H1 (cell line): ENCODE measurements around the gene CDON. TPM values are rescaled to one million over a fixed set of nuclear protein-coding genes. Genes with fewer than 3 reads are reported as not detected.

Experiments used
- CTCF ChIA-PET: fragments of 300-600 bp; sonication (Branson Sonifier 250); formaldehyde crosslinking; loops from one replicate; lab custom pipeline; 2021; ENCODE audit not compliant: partially characterized antibody; lab: Charles Lee
- POLR2A ChIA-PET: fragments of 300-600 bp; sonication (Branson Sonifier 250); formaldehyde crosslinking; loops from one replicate; lab custom pipeline; 2021; ENCODE audit warnings: inconsistent platforms; ENCODE audit not compliant: partially characterized antibody; lab: Charles Lee
- DNase-seq, 2 experiments: peaks; one replicate each; pipeline versions ENCODE4 v3.0.0 to v3.0.0-alpha.2; 2010 to 2022; ENCODE audit warnings: low spot score in 2 of 2, low read depth in 1 of 2, mixed read lengths in 1 of 2
- FAIRE-seq: peaks from 2 replicates; lab custom pipeline; 2011; peaks lifted over from hg19 to GRCh38; lab: Jason Lieb, UNC
- H2AFZ ChIP-seq: 2 replicates; pipeline ENCODE4 v1.8.1; 2012; ENCODE audit warnings: low read length, inconsistent platforms
- H2AK5ac ChIP-seq: 2 replicates; pipeline ENCODE4 v1.6.1; 2013; ENCODE audit warnings: low read depth, low read length
- H2BK120ac ChIP-seq: replicated peaks from 2 replicates; pipeline ENCODE3; 2013; ENCODE audit warnings: low read depth, low read length, inconsistent platforms
- H2BK12ac ChIP-seq: 2 replicates; pipeline ENCODE4 v1.6.1; 2013; ENCODE audit warnings: low read depth, low read length
- H2BK15ac ChIP-seq: 2 replicates; pipeline ENCODE4 v1.6.1; 2013; ENCODE audit warnings: low read length
- H2BK20ac ChIP-seq: 2 replicates; pipeline ENCODE4 v1.6.1; 2013; ENCODE audit warnings: low read length
- H2BK5ac ChIP-seq: 2 replicates; pipeline ENCODE4 v1.6.1; 2013; ENCODE audit warnings: low read depth, low read length
- H3K14ac ChIP-seq: 2 replicates; pipeline ENCODE4 v1.6.1; 2013; ENCODE audit warnings: inconsistent platforms; ENCODE audit not compliant: insufficient read length
- H3K18ac ChIP-seq: 2 replicates; pipeline ENCODE4 v1.6.1; 2013; ENCODE audit warnings: low read length; ENCODE audit errors: extremely low read depth
- H3K23ac ChIP-seq: 2 replicates; pipeline ENCODE4 v1.6.1; 2013; ENCODE audit warnings: inconsistent platforms; ENCODE audit not compliant: insufficient read length
- H3K23me2 ChIP-seq: 2 replicates; pipeline ENCODE4 v1.6.1; 2013; ENCODE audit warnings: low read depth, low read length
- H3K27ac ChIP-seq: 2 replicates; pipeline ENCODE4 v1.6.1; 2011; ENCODE audit warnings: low read depth, low read length, inconsistent platforms
- H3K27me3 ChIP-seq, 4 experiments: replicated peaks in 1 of 4; 1 replicate in 1 of 4; 2 replicates in 3 of 4; pipeline versions ENCODE4 v1.6.1 to v1.8.1; 2011 to 2013; ENCODE audit warnings: low read length in 3 of 4, mild to moderate bottlenecking in 3 of 4, inconsistent platforms in 2 of 4, mixed read lengths in 2 of 4, moderate library complexity in 1 of 4; ENCODE audit not compliant: control insufficient read depth in 3 of 4, insufficient read depth in 3 of 4; ENCODE audit errors: extremely low read depth in 1 of 4
- H3K36me3 ChIP-seq, 4 experiments: 2 replicates each; pipeline versions ENCODE4 v1.6.1 to v1.8.1; 2011 to 2013; ENCODE audit warnings: mild to moderate bottlenecking in 4 of 4, low read length in 3 of 4, moderate library complexity in 2 of 4, control low read depth in 1 of 4, inconsistent platforms in 1 of 4; ENCODE audit not compliant: insufficient read depth in 4 of 4, control insufficient read depth in 2 of 4
- H3K4ac ChIP-seq: replicated peaks from 2 replicates; pipeline ENCODE3; 2013; ENCODE audit warnings: low read length, low read depth, mixed read lengths, inconsistent platforms; ENCODE audit not compliant: insufficient read length
- H3K4me1 ChIP-seq, 4 experiments: replicated peaks in 1 of 4; 1 replicate in 1 of 4; 2 replicates in 3 of 4; pipeline versions ENCODE4 v1.6.1 to v1.8.1; 2011 to 2013; ENCODE audit warnings: low read length in 3 of 4, inconsistent platforms in 2 of 4, mixed read lengths in 1 of 4; ENCODE audit not compliant: insufficient read depth in 4 of 4, control insufficient read depth in 3 of 4
- H3K4me2 ChIP-seq, 2 experiments: 2 replicates each; pipeline versions ENCODE4 v1.6.1 to v1.8.1; 2011 to 2013; ENCODE audit warnings: low read depth in 2 of 2, low read length in 2 of 2, control low read depth in 1 of 2, inconsistent platforms in 1 of 2, mild to moderate bottlenecking in 1 of 2; ENCODE audit not compliant: insufficient read depth in 1 of 2
- H3K4me3 ChIP-seq, 4 experiments: fragments of 200-600, 300-600 bp in 1 of 4; sonication (generic), shearing (Covaris generic), sonication (Bioruptor Twin) in 1 of 4; 2 replicates each; pipeline versions ENCODE4 v1.5.1 to v1.8.1; 2011 to 2016; ENCODE audit warnings: low read length in 4 of 4, low read depth in 3 of 4, control low read depth in 2 of 4, inconsistent platforms in 2 of 4, mild to moderate bottlenecking in 2 of 4, mixed read lengths in 1 of 4, moderate library complexity in 1 of 4; ENCODE audit not compliant: insufficient read depth in 2 of 4; ENCODE audit errors: extremely low read depth in 1 of 4
- H3K56ac ChIP-seq: replicated peaks from 2 replicates; pipeline ENCODE3; 2013; ENCODE audit warnings: low read depth, mild to moderate bottlenecking, mixed read lengths, low read length, inconsistent platforms; ENCODE audit not compliant: insufficient read length
- H3K79me1 ChIP-seq: 2 replicates; pipeline ENCODE4 v1.6.1; 2013; ENCODE audit warnings: low read depth, low read length, control low read depth
- H3K79me2 ChIP-seq, 2 experiments: 2 replicates each; pipeline versions ENCODE4 v1.6.1 to v1.8.1; 2012 to 2013; ENCODE audit warnings: low read length in 2 of 2, mild to moderate bottlenecking in 2 of 2, inconsistent platforms in 1 of 2; ENCODE audit not compliant: insufficient read depth in 2 of 2, control insufficient read depth in 1 of 2
- H3K9ac ChIP-seq, 4 experiments: replicated peaks in 1 of 4; 1 replicate in 1 of 4; 2 replicates in 3 of 4; pipeline versions ENCODE4 v1.6.1 to v1.8.1; 2011 to 2013; ENCODE audit warnings: low read depth in 3 of 4, low read length in 3 of 4, control low read depth in 2 of 4, mild to moderate bottlenecking in 2 of 4, moderate library complexity in 2 of 4, inconsistent platforms in 1 of 4; ENCODE audit errors: extremely low read depth in 1 of 4
- H3K9me3 ChIP-seq, 2 experiments: 2 replicates each; pipeline versions ENCODE4 v1.6.1 to v1.8.1; 2012 to 2013; ENCODE audit warnings: mild to moderate bottlenecking in 2 of 2, moderate library complexity in 2 of 2, control low read depth in 1 of 2, inconsistent platforms in 1 of 2, low read depth in 1 of 2, low read length in 1 of 2, mixed read lengths in 1 of 2; ENCODE audit not compliant: insufficient read depth in 2 of 2
- H4K20me1 ChIP-seq, 2 experiments: replicated peaks in 1 of 2; 2 replicates each; pipeline versions ENCODE3 to v1.8.1; 2011 to 2013; ENCODE audit warnings: inconsistent platforms in 2 of 2, low read length in 2 of 2, mild to moderate bottlenecking in 1 of 2; ENCODE audit not compliant: insufficient read depth in 2 of 2, control insufficient read depth in 1 of 2
- H4K5ac ChIP-seq: 2 replicates; pipeline ENCODE4 v1.6.1; 2013; ENCODE audit warnings: low read length, low read depth, mixed read lengths, inconsistent platforms; ENCODE audit not compliant: insufficient read length
- H4K8ac ChIP-seq: 2 replicates; pipeline ENCODE4 v1.8.0; 2013; ENCODE audit warnings: mild to moderate bottlenecking, moderate library complexity, low read length, inconsistent platforms; ENCODE audit not compliant: insufficient read depth; ENCODE audit errors: extremely low read depth
- H4K91ac ChIP-seq: replicated peaks from 2 replicates; pipeline ENCODE3; 2013; ENCODE audit warnings: low read length, mixed read lengths, inconsistent platforms; ENCODE audit not compliant: insufficient read length
- CBX8 ChIP-seq: fragments of 300-800, 300-1000 bp; sonication (generic); IDR thresholded peaks from 2 replicates; pipeline ENCODE4 v1.7.1; 2016; ENCODE audit warnings: low read depth, low read length, borderline replicate concordance
- CEBPB ChIP-seq: IDR thresholded peaks from 2 replicates; pipeline ENCODE4 v1.6.1; 2012; ENCODE audit warnings: low read depth, low read length
- GABPA ChIP-seq: IDR thresholded peaks from 2 replicates; pipeline ENCODE4 v1.6.1; 2011; ENCODE audit warnings: mild to moderate bottlenecking, low read length, moderate library complexity, borderline replicate concordance; ENCODE audit not compliant: insufficient read depth
- GTF2F1 ChIP-seq: IDR thresholded peaks from 2 replicates; pipeline ENCODE4 v1.6.1; 2012; ENCODE audit warnings: low read depth, low read length, improper control_type of control experiment, borderline replicate concordance
- HDAC2 ChIP-seq, 2 experiments: fragments of 300-600 bp in 1 of 2; sonication (generic) in 1 of 2; IDR thresholded peaks; 2 replicates each; pipeline ENCODE4 v1.6.1; 2011 to 2012; ENCODE audit warnings: low read depth in 2 of 2, low read length in 2 of 2, mild to moderate bottlenecking in 2 of 2, moderate library complexity in 2 of 2, borderline replicate concordance in 1 of 2, inconsistent platforms in 1 of 2
- HDAC6 ChIP-seq: IDR thresholded peaks from one replicate; pipeline ENCODE4 v1.7.1; 2012; ENCODE audit warnings: low read depth, mild to moderate bottlenecking, inconsistent platforms, low read length, moderate library complexity
- NANOG ChIP-seq: IDR thresholded peaks from 2 replicates; pipeline ENCODE4 v1.6.1; 2011; ENCODE audit warnings: low read length, low read depth, mild to moderate bottlenecking, inconsistent platforms; ENCODE audit not compliant: insufficient read depth, poor library complexity, severe bottlenecking
- RXRA ChIP-seq: IDR thresholded peaks from 2 replicates; pipeline ENCODE4 v1.6.1; 2011; ENCODE audit warnings: low read depth, mild to moderate bottlenecking, low read length, moderate library complexity; ENCODE audit not compliant: insufficient read depth
- ZNF274 ChIP-seq: IDR thresholded peaks from 2 replicates; pipeline ENCODE4 v1.7.0; 2012; ENCODE audit warnings: low read length, borderline replicate concordance; ENCODE audit errors: extremely low read depth
- WGBS, 2 experiments: shearing (Covaris generic) in 1 of 2; methylation state at CpG; one replicate each; pipeline versions ENCODE4 v1.1.6 to v1.1.7; 2013 to 2015; ENCODE audit warnings: low lambda C conversion rate in 2 of 2, mixed read lengths in 2 of 2, inconsistent platforms in 1 of 2, low coverage in 1 of 2, missing lambda C conversion rate in 1 of 2; ENCODE audit not compliant: insufficient replicate concordance in 2 of 2, insufficient coverage in 1 of 2, insufficient read length in 1 of 2; ENCODE audit errors: extremely low coverage in 1 of 2, missing lambda C conversion rate in 1 of 2; 5-methylcytosine and 5-hydroxymethylcytosine counted together
- polyA plus RNA-seq, 7 experiments: library from polyadenylated mRNA; depleted of rRNA in 3 of 7; stranded (reverse) in 5 of 7; unstranded in 2 of 7; fragments of >200 nt in 5 of 7; fragments of 200-250 nt in 2 of 7; gene quantifications; 1 replicate in 5 of 7; 2 replicates in 1 of 7; 4 replicates in 1 of 7; pipeline versions ENCODE4 v1.2.1 to v1.2.3, GENCODE V29; 2011 to 2013; ENCODE audit warnings: missing spikeins in 2 of 7, mixed read lengths in 2 of 7
- total RNA-seq: library from RNA; stranded (reverse); fragmentation: NEBNext Ultra II Directional; extraction: Animal tissue kit (Norgen Biotek cat#: 25700); gene quantifications from 2 replicates; pipeline ENCODE4 v1.2.1, GENCODE V29; 2021

The CDON gene
- total and polyA plus RNA-seq, 2 of the 8 experiments (the other 6 are each of a cell fraction or from before 2014, with no cell fraction given): 11.0 to 32.5 TPM

DNA sequence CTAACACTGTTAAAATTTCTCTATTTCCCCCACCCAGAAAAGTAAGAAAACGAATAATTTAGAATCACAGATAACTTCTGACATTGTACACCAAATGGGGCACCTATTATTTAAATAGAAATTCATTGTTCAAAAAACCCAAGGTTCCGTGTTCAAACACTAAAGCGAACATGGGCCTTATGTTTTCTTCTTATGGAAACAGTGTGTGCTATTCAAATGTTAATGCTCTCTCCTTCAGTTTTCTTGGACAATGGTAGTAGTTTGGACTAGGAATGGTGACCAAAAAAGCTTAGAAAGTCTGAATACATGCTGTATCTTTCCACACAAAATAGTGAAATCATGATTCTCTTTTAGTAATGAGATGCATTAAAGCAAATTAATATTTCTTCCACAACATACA lies 83.2 kb downstream of the CDON start:
- no peaks in the 10 kb centered on the region for H3K27me3 ChIP-seq
- peaks cover 0 to 17% (median 5%) of the 10 kb centered on the region in 4 experiments; a peak in 5 of 8 replicates for H3K36me3 ChIP-seq
- POLR2A ChIA-PET: no interaction called here
- no peak overlapping the region for H2AK5ac ChIP-seq
- H3K23ac ChIP-seq: no peak overlapping the region
- no peaks in the 10 kb centered on the region for H3K23me2 ChIP-seq
- H2BK12ac ChIP-seq: no peak overlapping the region
- H3K14ac ChIP-seq: no peak overlapping the region
- no peak overlapping the region for H2AFZ ChIP-seq
- no peaks in the 10 kb centered on the region for H4K20me1 ChIP-seq
- 84% methylated on average over 3 of the region's 3 CpGs; no CpG with 5 or more reads in 1 of the 2 experiments for WGBS, 2 experiments
- no peak overlapping the region for H2BK120ac ChIP-seq
- H3K9ac ChIP-seq: no peak overlapping the region
- no peak overlapping the region for H3K4me2 ChIP-seq
- H3K56ac ChIP-seq: no peak overlapping the region
- no peak overlapping the region for H2BK20ac ChIP-seq
- no peak overlapping the region for H3K4ac ChIP-seq
- H3K4me1 ChIP-seq: peaks cover 0 to 3% (median 0%) of the 10 kb centered on the region in 4 experiments; a peak in 2 of 7 replicates
- no peak overlapping the region for H2BK5ac ChIP-seq
- no peaks in the 10 kb centered on the region for H3K9me3 ChIP-seq
- no peaks in the 10 kb centered on the region for H3K79me1 ChIP-seq
- H4K5ac ChIP-seq: no peak overlapping the region
- CTCF ChIA-PET: interaction anchor here (1.0 kb wide), 1 partner anchor 9 kb away, joined by 6 read pairs; no protein-coding TSS in a partner anchor
- DNase-seq: no peak
- TF ChIP-seq ZNF274 (no peak), RXRA (no peak), GABPA (no peak), HDAC6 (no peak), CBX8 (no peak), NANOG (no peak), CEBPB (no peak), GTF2F1 (no peak), HDAC2 (IDR thresholded peaks at IDR 0.05; ENCODE audit: borderline replicate concordance in 1 of 2, low read depth in 2 of 2, low read length in 2 of 2) (no peak)
- H3K27ac ChIP-seq: no peak overlapping the region
- no peak overlapping the region for H3K4me3 ChIP-seq
- no peaks in the 10 kb centered on the region for H3K79me2 ChIP-seq
- H3K18ac ChIP-seq: no peak overlapping the region
- H4K91ac ChIP-seq: no peak overlapping the region
- no peak for FAIRE-seq
- no peak overlapping the region for H2BK15ac ChIP-seq
- no peak overlapping the region for H4K8ac ChIP-seq
